Stimulated activated CD8-positive, alpha-beta memory T cell treated with anti-CD3 and anti-CD28 coated beads, Interleukin-4, amount 100 ng/mL, for 48 hours (primary cell): ENCODE measurements around the gene UNC45A.
A peak's percentile ranks its signal among the peaks of the same experiment; 100 is the strongest.
"Not testable (repeated sequence)": the region's sequence is repeated elsewhere in the genome, so short reads cannot be mapped to it uniquely, and the experiment has no call there.

Source experiments
- DNase-seq: peaks from one replicate; pipeline ENCODE4 v3.0.0-alpha.2; 2020

The UNC45A gene

GRCh38 chr15:90934949-90935751, at the start of gene UNC45A:
Gene UNC45A, plus strand, starts transcription at chr15:90935285. Its CDS starts 40 bp downstream, at chr15:90935325.
- peak; percentile 98 for DNase-seq

- peak; percentile 92 for DNase-seq
Measured at GRCh38 chr15:90885432-90886290, 49.4 kb upstream of the UNC45A start.

DNA sequence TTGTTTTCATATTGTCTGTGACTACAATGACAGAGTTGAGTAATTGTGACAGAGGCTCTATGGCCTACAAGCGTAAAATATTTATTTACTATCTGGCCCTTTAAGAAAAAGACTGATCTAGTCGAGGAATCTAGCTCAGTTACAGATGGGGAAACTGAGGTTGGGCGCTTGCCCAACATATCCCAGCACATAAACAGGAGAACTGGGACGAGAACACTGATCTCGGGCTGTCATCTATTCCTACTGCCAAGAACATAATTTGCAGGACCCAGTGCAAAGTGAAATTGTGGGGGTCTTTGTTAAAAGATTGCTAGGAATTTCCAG, 48.8 kb upstream of the UNC45A start:
- no peak for DNase-seq

- DNase-seq: no peak
Measured at GRCh38 chr15:90887037-90887481, 48.0 kb upstream of the UNC45A start.

- peak; percentile 26 for DNase-seq
Measured at GRCh38 chr15:90889313-90889730, 45.8 kb upstream of the UNC45A start.

GRCh38 chr15:90889736-90890456, 45.2 kb upstream of the UNC45A start:
- DNase-seq: no peak

DNA sequence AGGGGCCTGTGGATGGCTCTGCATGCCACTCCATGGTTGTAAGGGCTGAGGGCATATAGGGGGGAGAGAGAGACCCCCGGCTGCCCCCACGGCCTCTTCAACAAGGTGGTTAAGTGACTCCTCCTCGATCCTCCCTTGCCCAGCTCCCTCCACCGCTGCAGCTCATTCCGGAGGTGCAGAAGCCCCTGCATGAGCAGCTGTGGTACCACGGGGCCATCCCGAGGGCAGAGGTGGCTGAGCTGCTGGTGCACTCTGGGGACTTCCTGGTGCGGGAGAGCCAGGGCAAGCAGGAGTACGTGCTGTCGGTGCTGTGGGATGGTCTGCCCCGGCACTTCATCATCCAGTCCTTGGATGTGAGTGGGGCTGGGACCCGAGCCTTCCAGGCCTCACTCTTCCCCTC, 44.2 kb upstream of the UNC45A start:
- DNase-seq: no peak

DNA sequence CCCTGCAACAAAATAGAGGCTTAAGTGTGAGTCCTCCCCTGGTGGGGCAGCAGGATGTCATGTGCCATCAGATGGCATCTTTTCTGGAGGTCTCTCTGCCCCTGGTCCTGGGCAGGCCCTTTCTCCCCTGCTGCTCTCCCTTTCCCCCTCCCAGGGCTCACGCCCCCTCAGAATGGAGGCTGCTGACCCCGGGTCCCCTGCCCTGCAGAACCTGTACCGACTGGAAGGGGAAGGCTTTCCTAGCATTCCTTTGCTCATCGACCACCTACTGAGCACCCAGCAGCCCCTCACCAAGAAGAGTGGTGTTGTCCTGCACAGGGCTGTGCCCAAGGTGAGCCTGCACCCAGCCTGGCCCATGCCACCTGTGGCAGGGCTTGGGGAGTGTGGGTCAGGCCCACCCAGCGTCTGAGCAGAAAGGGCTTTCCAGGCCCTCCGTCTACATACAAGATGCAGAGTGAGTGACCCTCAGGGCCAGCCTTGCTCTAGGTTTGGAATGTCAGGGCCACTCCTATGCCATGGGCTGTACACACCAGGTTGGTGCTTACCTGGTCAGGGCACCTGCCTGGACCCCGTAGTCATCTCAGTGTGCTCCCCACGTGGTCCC, 43.6 kb upstream of the UNC45A start:
- DNase-seq: no peak

GRCh38 chr15:90892023-90892422, 43.1 kb upstream of the UNC45A start:
- DNase-seq: no peak

- DNase-seq: no peak
Measured at GRCh38 chr15:90892498-90893174, 42.4 kb upstream of the UNC45A start.

GRCh38 chr15:90893175-90894090, 41.7 kb upstream of the UNC45A start:
- peak; percentile 64 for DNase-seq

DNA sequence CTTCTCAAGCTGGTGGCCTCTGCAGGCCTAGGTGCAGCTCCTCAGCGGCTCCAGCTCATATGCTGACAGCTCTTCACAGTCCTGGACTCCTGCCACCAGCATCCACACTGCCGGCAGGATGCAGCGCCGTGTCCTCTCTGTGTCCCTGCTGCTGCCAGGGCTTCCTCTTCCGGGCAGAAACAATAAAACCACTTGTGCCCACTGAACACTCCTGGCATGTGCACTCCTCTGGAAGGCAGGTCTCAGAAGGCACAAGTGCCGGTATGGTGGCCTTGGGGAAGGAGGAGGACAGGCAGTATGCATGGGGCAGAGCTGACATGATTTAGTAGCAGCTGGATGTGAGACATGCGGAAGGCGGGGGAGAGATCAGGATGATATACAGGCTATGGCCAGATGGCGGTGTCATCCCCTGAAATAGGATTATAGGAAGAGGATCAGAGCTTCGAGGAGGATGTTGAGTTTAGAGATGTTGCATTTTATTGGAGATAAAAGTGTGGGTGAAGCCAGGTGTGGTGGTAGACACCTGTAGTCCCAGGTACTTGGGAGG, 39.4 kb upstream of the UNC45A start:
- DNase-seq: no peak

DNA sequence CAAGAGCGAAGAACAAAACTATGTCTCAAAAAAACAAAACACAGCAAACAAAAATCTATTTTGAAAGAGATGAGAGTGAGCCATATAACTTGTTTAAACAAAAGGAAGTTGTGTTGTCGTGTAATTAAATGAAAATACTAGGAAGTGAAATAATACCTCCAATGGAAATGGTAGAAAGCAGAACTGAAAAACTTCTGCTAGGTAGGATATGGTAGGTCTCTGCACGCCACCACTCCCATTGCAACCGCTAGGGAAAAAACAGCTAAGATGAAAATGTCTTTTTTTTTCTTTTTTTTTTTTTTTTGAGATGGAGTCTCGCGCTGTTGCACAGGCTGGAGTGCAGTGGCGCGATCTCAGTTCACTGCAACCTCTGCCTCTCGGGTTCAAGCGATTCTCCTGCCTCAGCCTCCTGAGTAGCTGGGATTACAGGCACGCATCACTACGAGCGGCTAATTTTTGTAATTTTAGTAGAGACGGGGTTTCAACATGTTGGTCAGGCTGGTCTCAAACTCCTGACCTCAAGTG, 37.9 kb upstream of the UNC45A start:
- DNase-seq: not testable (repeated sequence)

DNA sequence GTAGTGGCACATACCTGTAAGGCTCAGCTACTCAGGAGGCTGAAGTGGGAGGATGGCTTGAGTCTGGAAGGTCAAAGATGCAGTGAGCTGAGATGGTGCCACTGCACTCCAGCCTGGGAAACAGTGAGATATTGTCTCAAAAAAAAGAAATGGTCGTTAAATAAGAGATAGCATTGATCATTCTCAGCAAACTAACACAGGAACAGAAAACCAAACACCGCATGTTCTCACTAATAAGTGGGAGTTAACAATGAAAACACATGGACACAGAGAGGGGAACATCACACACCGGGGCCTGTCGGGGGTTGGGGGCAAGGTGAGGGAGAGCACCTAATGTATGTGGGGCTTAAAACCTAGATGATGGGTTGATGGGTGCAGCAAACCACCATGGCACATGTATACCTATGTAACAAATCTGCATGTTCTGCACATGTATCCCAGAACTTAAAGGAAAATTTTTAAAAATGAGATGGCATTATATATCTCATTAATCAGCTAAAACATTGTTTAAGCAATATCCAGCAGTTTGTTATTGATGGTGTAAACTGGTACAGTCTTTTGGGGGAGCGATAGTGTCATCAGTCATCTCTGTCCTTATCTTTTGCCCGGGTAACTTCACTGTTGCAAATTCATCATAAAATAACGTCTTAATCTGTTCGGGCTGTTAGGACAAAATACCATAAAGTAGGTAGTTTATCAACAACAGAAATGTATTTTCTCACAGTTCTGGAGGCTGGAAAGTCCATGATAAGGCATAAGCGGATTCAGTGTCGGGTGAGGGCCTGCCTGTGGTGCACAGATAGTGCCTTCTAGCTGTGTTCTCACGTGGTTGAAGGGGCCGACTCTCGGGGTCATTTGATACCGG, 33.7 kb upstream of the UNC45A start:
- DNase-seq: no peak

DNA sequence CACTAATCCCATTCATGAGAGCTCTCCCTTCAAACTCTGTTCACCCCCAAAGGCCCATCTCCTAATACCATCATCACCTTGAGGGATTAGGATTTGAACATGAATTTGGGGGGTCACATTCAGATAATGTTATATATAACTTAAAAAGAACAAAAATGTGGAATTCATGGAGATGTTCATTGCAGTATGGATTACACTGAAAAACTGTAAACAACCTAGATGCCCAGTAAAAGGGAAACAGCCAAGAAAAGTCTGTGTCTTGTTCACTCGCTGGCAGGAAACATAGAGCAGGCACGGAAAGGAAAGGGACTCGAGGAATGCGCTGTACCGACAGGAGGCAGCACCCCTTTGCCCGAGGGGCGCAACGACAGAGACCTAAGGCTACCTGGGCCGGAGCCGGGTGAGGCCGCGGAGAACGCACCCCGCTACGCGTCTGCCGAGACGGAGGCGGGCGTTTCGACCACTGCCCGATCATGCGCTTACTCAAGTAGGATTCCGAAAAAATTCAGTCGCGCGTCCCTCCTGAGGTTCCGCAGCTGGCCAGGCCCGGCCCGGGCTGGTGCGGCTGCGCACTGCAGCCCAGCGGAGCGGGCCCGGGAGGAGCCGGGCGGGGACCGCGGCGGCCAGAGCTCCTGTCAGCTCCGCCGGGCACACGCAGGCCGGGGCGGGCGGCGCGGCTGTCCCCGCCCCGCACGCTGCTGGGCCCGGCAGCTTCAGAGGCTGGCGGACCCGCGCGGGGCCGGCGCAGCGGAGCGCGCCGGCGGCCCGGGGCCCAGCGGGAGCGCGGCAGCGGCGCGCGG, 32.8 kb upstream of the UNC45A start:
- DNase-seq: peak; percentile 80

DNA sequence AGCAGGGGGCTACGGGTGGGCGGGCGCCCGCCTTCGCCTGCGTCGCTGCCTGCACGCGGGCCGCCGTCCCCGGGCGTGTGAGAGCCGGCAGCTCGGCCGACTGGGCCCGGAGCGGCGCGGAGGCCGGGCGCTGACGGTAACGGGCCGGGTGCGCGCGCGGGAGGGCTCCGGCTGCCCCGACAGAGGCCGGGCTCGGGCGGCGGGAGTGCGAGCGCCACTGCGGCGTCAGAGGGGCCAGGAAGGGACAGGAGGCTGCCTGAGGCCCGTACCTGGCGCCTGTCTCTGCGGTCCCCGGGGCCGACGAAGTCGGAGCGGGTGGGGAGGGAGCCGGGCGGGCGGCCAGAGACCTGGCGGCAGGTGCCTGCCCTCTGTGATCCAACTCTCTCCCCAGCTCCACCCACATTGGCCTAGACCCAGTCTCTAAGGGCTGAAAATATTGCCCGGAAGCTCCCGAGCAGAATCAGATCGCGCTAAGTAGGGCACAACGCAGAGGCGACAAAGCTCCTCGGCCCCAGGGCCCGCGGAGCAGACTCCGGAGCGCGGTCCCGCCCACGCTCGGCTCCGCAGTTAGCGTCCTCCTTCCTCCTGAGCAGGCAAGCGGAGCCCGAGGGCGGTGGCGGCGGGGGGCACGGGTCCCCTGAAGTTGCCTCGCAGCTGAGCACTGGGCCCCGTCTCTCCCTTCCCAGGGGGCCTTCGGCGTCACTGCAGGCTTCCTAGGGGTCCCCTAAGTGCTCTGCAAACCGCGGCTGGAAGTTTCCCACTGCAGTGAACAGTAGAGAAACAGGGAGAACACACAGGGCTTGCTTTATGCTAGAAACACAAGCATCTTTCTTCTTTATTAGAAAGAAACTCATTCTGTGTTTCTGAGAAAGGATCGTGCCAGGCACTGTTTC, 32.0 kb upstream of the UNC45A start, which contains the start of gene MAN2A2:
TSS of gene MAN2A2 (plus strand) at position 463 of the 893 bp plus-strand sequence. CDS start 906 bp downstream, outside the sequence.
- DNase-seq: peak; percentile 87
